ENCODE measurements around the gene TSPOAP1. TPM values are rescaled to one million over a fixed set of nuclear protein-coding genes. Genes with fewer than 3 reads are reported as not detected.
"Not testable (repeated sequence)": the region's sequence is repeated elsewhere in the genome, so short reads cannot be mapped to it uniquely, and the experiment has no call there.

TSPOAP1 gene
- polyA plus RNA-seq, 2 of the 4 experiments (the other 2 are of a cell fraction), result not detected

GRCh38 chr17:58341136-58341860 is 12.7 kb upstream of the TSPOAP1 start:
- H3K9me3 ChIP-seq; DNase-seq (ENCODE audit: low read depth in 1 of 2, low spot score in 1 of 2); FAIRE-seq; H3K4me3 ChIP-seq; ATAC-seq; H3K4me2 ChIP-seq; H3K27ac ChIP-seq; H3K4me1 ChIP-seq: not testable (repeated sequence)
- ChIA-PET CTCF (interaction anchor here (1.3 to 1.5 kb wide), 2 partner anchors 9 to 24 kb away, joined by 4 to 7 read pairs; no protein-coding TSS in a partner anchor), POLR2A (interaction anchor here (1.6 kb wide), 1 partner anchor 11 kb away, joined by 4 read pairs; the partner anchor contains the start of gene SUPT4H1)
- WGBS (ENCODE audit: missing lambda C conversion rate), result 89% methylated on average over 11 of the region's 11 CpGs

GRCh38 chr17:58340405-58340876 is 11.8 kb upstream of the TSPOAP1 start:
- POLR2A ChIA-PET, result interaction anchor here (1.6 kb wide), 1 partner anchor 12 kb away, joined by 4 read pairs; the partner anchor contains the start of gene SUPT4H1
- CTCF ChIA-PET, result interaction anchor here (0.8 to 1.3 kb wide), 3 partner anchors 18 to 121 kb away, joined by 3 to 4 read pairs (median 3); no protein-coding TSS in a partner anchor
- ATAC-seq (no peak), DNase-seq (ENCODE audit: low read depth in 1 of 2, low spot score in 1 of 2) (no peak), FAIRE-seq (no peak)
- H3K4me3 ChIP-seq, result no peak overlapping the region
- no peak overlapping the region for H3K27ac ChIP-seq
- H3K4me2 ChIP-seq, result no peak overlapping the region
- no peaks in the 10 kb centered on the region for H3K9me3 ChIP-seq
- 74% methylated on average over 5 of the region's 5 CpGs for WGBS (ENCODE audit: missing lambda C conversion rate)
- TF ChIP-seq ESRRA (IDR thresholded peaks at IDR 0.05; ENCODE audit: borderline replicate concordance, low read length) (no peak), RFX5 (IDR thresholded peaks at IDR 0.05) (no peak), ZC3H11A (IDR thresholded peaks at IDR 0.05) (no peak), HOXB13 (CRISPR knock-in tag; IDR thresholded peaks at IDR 0.05; ENCODE audit: low read depth) (no peak), E2F6 (IDR thresholded peaks at IDR 0.05; ENCODE audit: borderline replicate concordance, low read depth) (no peak), MAZ (IDR thresholded peaks at IDR 0.05; ENCODE audit: borderline replicate concordance, low read depth, low read length) (no peak), CBX2 (IDR thresholded peaks at IDR 0.05; ENCODE audit: borderline replicate concordance, low read depth) (no peak), POLR2A (IDR thresholded peaks at IDR 0.05; ENCODE audit: low read length) (no peak), EHF (CRISPR knock-in tag; IDR thresholded peaks at IDR 0.05) (no peak), ELK1 (IDR thresholded peaks at IDR 0.05; ENCODE audit: low read depth, low read length) (no peak)
- 0 out of 3 replicates have a peak, but pooled peaks cover 2% of the 10 kb centered on the region for H3K4me1 ChIP-seq

GRCh38 chr17:58339755-58340404 is 11.3 kb upstream of the TSPOAP1 start:
- FAIRE-seq (no peak), DNase-seq (ENCODE audit: low read depth in 1 of 2, low spot score in 1 of 2) (no peak), ATAC-seq (no peak)
- Histone ChIP-seq H3K4me1 (0 out of 3 replicates have a peak, but pooled peaks cover 2% of the 10 kb centered on the region), H3K9me3 (no peaks in the 10 kb centered on the region), H3K4me2 (no peak overlapping the region), H3K27ac (no peak overlapping the region), H3K4me3 (no peak overlapping the region)
- TF ChIP-seq KDM1A (IDR thresholded peaks at IDR 0.05; ENCODE audit: low read depth) (no peak), MAZ (IDR thresholded peaks at IDR 0.05; ENCODE audit: borderline replicate concordance, low read depth, low read length) (no peak), HES2 (IDR thresholded peaks at IDR 0.05) (no peak), ZSCAN20 (CRISPR knock-in tag; IDR thresholded peaks at IDR 0.05) (no peak), RCOR1 (IDR thresholded peaks at IDR 0.05; ENCODE audit: low read depth, low read length) (no peak), RNF2 (IDR thresholded peaks at IDR 0.05; ENCODE audit: borderline replicate concordance, low read depth) (no peak), EHF (CRISPR knock-in tag; IDR thresholded peaks at IDR 0.05) (no peak), SMC3 (IDR thresholded peaks at IDR 0.05) (no peak), REST (IDR thresholded peaks at IDR 0.05) (no peak), BCL3 (IDR thresholded peaks at IDR 0.05) (no peak), KDM5A (IDR thresholded peaks at IDR 0.05) (no peak), MYC (IDR thresholded peaks at IDR 0.05; ENCODE audit: borderline replicate concordance, low read length) (no peak), TP53 (CRISPR knock-in tag; IDR thresholded peaks at IDR 0.05) (no peak), FOSB (CRISPR knock-in tag; IDR thresholded peaks at IDR 0.05) (no peak), USF2 (IDR thresholded peaks at IDR 0.05) (no peak)
- POLR2A ChIA-PET, result interaction anchor here (1.6 kb wide), 1 partner anchor 12 kb away, joined by 4 read pairs; the partner anchor contains the start of gene SUPT4H1
- 90% methylated on average over 6 of the region's 6 CpGs for WGBS (ENCODE audit: missing lambda C conversion rate)
- CTCF ChIA-PET, result interaction anchor here (0.8 to 1.3 kb wide), 4 partner anchors 14 to 121 kb away, joined by 3 to 4 read pairs (median 3); no protein-coding TSS in a partner anchor
